K562 (cell line): ENCODE data around the gene RTL1. TPM values are rescaled to one million over a fixed set of nuclear protein-coding genes. Genes with fewer than 3 reads are reported as not detected.

Experiments used
- ATAC-seq: fragments of 200-7000 bp; cut with Tn5 transposase; 3 replicates; pipeline ENCODE4 v1.9.1; 2020; ENCODE audit warnings: moderate library complexity
- BruUV-seq: library from RNA; stranded (reverse); fragments of 400-500 nt; replicated peaks from 2 replicates; lab custom pipeline; 2021; lab: Mats Ljungman, UMichigan
- CTCF ChIA-PET: fragments of 300-600 bp; formaldehyde crosslinking; extraction: SDS; loops from one replicate; lab custom pipeline; 2021; ENCODE audit warnings: low intra/inter-chr PET ratio; lab: Yijun Ruan, JAX
- POLR2A ChIA-PET: fragments of 300-600, 350-650 bp; sonication (Branson Sonifier 250); formaldehyde crosslinking; extraction: SDS; loops from one replicate; lab custom pipeline; 2021; ENCODE audit warnings: antibody characterized with exemption, inconsistent platforms; lab: Yijun Ruan, JAX
- DNase-seq, 4 experiments: peaks; one replicate each; pipeline versions ENCODE4 v3.0.0 to v3.0.0-alpha.2; 2011 to 2018; ENCODE audit warnings: low spot score in 3 of 4, mixed read lengths in 3 of 4; ENCODE audit errors: extremely low read depth in 1 of 4
- FAIRE-seq: peaks from 2 replicates; lab custom pipeline; 2011; peaks lifted over from hg19 to GRCh38; lab: Jason Lieb, UNC
- H2AFZ ChIP-seq: 2 replicates; pipeline ENCODE4 v1.6.0; 2011; ENCODE audit warnings: low read depth, low read length, control low read depth, inconsistent platforms
- H3K27ac ChIP-seq: fragments of 200-600 bp; 3 replicates; pipeline ENCODE4 v1.8.0; 2011; ENCODE audit warnings: low read depth, mild to moderate bottlenecking, control low read depth, inconsistent platforms, low read length, moderate library complexity, mixed read lengths; ENCODE audit errors: extremely low read depth
- H3K27me3 ChIP-seq, 2 experiments: fragments of 300-600 bp in 1 of 2; 2 replicates in 1 of 2; 3 replicates in 1 of 2; pipeline versions ENCODE4 v1.6.0 to v1.8.0; 2011; ENCODE audit warnings: inconsistent platforms in 2 of 2, low read length in 2 of 2, mild to moderate bottlenecking in 1 of 2, mixed read lengths in 1 of 2, moderate library complexity in 1 of 2; ENCODE audit not compliant: control insufficient read depth in 2 of 2, insufficient read depth in 2 of 2
- H3K36me3 ChIP-seq: fragments of 300-600 bp; 3 replicates; pipeline ENCODE4 v1.8.0; 2011; ENCODE audit warnings: mild to moderate bottlenecking, low read length, inconsistent platforms; ENCODE audit not compliant: control insufficient read depth, insufficient read depth
- H3K4me1 ChIP-seq, 2 experiments: fragments of 200-600 bp in 1 of 2; replicated peaks in 1 of 2; 2 replicates in 1 of 2; 3 replicates in 1 of 2; pipeline versions ENCODE4 v1.5.1 to v1.8.0; 2011; ENCODE audit warnings: inconsistent platforms in 2 of 2, low read length in 2 of 2, mild to moderate bottlenecking in 1 of 2, mixed read lengths in 1 of 2, moderate library complexity in 1 of 2; ENCODE audit not compliant: control insufficient read depth in 2 of 2, insufficient read depth in 2 of 2
- H3K4me2 ChIP-seq: 2 replicates; pipeline ENCODE4 v1.6.1; 2011; ENCODE audit warnings: low read length, control low read depth, inconsistent platforms, mixed read lengths; ENCODE audit not compliant: insufficient read depth
- H3K4me3 ChIP-seq: fragments of 200-600 bp; sonication (generic), shearing (Covaris generic); 2 replicates; pipeline ENCODE4 v1.5.1; 2016; ENCODE audit warnings: control low read depth, inconsistent platforms
- H3K79me2 ChIP-seq: fragments of 200-600 bp; 3 replicates; pipeline ENCODE4 v1.8.0; 2011; ENCODE audit warnings: low read length, inconsistent platforms; ENCODE audit not compliant: control insufficient read depth, insufficient read depth
- H3K9ac ChIP-seq, 2 experiments: 2 replicates each; pipeline versions ENCODE4 v1.6.0 to v1.6.1; 2011; ENCODE audit warnings: low read depth in 2 of 2, low read length in 2 of 2, control low read depth in 1 of 2, inconsistent platforms in 1 of 2, mild to moderate bottlenecking in 1 of 2, mixed read lengths in 1 of 2; ENCODE audit not compliant: insufficient read depth in 1 of 2
- H3K9me1 ChIP-seq: one replicate; pipeline ENCODE4 v1.6.0; 2011; ENCODE audit warnings: inconsistent platforms, mild to moderate bottlenecking, low read length, moderate library complexity; ENCODE audit not compliant: control insufficient read depth, insufficient read depth
- H3K9me3 ChIP-seq: replicated peaks from 2 replicates; pipeline ENCODE4 v1.5.1; 2011; ENCODE audit warnings: low read depth, low read length, inconsistent platforms; ENCODE audit not compliant: control insufficient read depth, insufficient read depth
- H4K20me1 ChIP-seq: replicated peaks from 2 replicates; pipeline ENCODE4 v1.6.1; 2011; ENCODE audit warnings: low read length, inconsistent platforms, mixed read lengths; ENCODE audit not compliant: control insufficient read depth, insufficient read depth
- ADNP ChIP-seq: fragments of 200-800 bp; sonication (Bioruptor generic); IDR thresholded peaks from 2 replicates; pipeline ENCODE4 v1.6.1; 2016; ENCODE audit warnings: missing genetic modification characterization, missing compliant biosample characterization
- CC2D1A ChIP-seq: fragments of 450-650 bp; IDR thresholded peaks from 2 replicates; pipeline ENCODE4 v1.6.1; 2017; ENCODE audit warnings: mild to moderate bottlenecking
- CEBPG ChIP-seq, 3 experiments: fragments of 200-800 bp in 1 of 3; sonication (Bioruptor generic) in 1 of 3; sonication (generic) in 1 of 3; formaldehyde crosslinking in 1 of 3; IDR thresholded peaks in 2 of 3; conservative IDR thresholded peaks in 1 of 3; 2 replicates each; pipeline versions ENCODE4 v1.6.1 to v1.8.0; 2016 to 2022; ENCODE audit warnings: missing compliant biosample characterization in 2 of 3, missing genetic modification characterization in 2 of 3, mild to moderate bottlenecking in 1 of 3, missing genetic modification reagents in 1 of 3
- ELF4 ChIP-seq: fragments of 450-650 bp; formaldehyde crosslinking; IDR thresholded peaks from 2 replicates; pipeline ENCODE4 v1.4.0; 2022; ENCODE audit warnings: missing genetic modification characterization
- FOXA1 ChIP-seq: fragments of 450-650 bp; IDR thresholded peaks from 2 replicates; pipeline ENCODE4 v1.6.1; 2016; ENCODE audit warnings: mild to moderate bottlenecking, borderline replicate concordance
- HNRNPK ChIP-seq: fragments of 200-400 bp; formaldehyde crosslinking; IDR thresholded peaks from one replicate; pipeline ENCODE4 v1.6.1; 2018; ENCODE audit warnings: mild to moderate bottlenecking, low read depth, low read length; ENCODE audit not compliant: poor library complexity, severe bottlenecking
- KHSRP ChIP-seq: fragments of 450-650 bp; IDR thresholded peaks from 2 replicates; pipeline ENCODE4 v1.6.1; 2017
- MAZ ChIP-seq, 2 experiments: fragments of 450-650 bp in 1 of 2; sonication (generic) in 1 of 2; formaldehyde crosslinking; IDR thresholded peaks in 1 of 2; conservative IDR thresholded peaks in 1 of 2; 2 replicates each; pipeline versions ENCODE4 v1.4.0 to v1.5.0; 2020; ENCODE audit warnings: mild to moderate bottlenecking in 1 of 2, missing genetic modification reagents in 1 of 2
- RAD51 ChIP-seq: fragments of 450-650 bp; IDR thresholded peaks from 2 replicates; pipeline ENCODE4 v1.7.1; 2016; ENCODE audit warnings: low read depth, mild to moderate bottlenecking, borderline replicate concordance
- SOX6 ChIP-seq: fragments of 450-650 bp; IDR thresholded peaks from 2 replicates; pipeline ENCODE4 v1.6.1; 2014; ENCODE audit warnings: mild to moderate bottlenecking
- TCF3 ChIP-seq: sonication (generic); formaldehyde crosslinking; IDR thresholded peaks from 2 replicates; pipeline ENCODE4 v1.4.0; 2020; ENCODE audit warnings: mild to moderate bottlenecking, missing genetic modification reagents
- ZNF175 ChIP-seq: fragments of 200-800 bp; sonication (Bioruptor generic); IDR thresholded peaks from 2 replicates; pipeline ENCODE4 v1.6.1; 2016; ENCODE audit warnings: low read depth, mild to moderate bottlenecking, missing genetic modification characterization, missing compliant biosample characterization
- ZNF507 ChIP-seq: conservative IDR thresholded peaks from 2 replicates; pipeline ENCODE4 v1.6.1; 2017; ENCODE audit warnings: missing genetic modification characterization, missing compliant biosample characterization
- WGBS: fragments of 100-300 bp; shearing (Covaris generic); methylation state at CpG from one replicate; pipeline ENCODE4 v1.1.6; 2016; ENCODE audit warnings: low coverage, mixed read lengths; ENCODE audit not compliant: insufficient coverage; ENCODE audit errors: missing lambda C conversion rate; 5-methylcytosine and 5-hydroxymethylcytosine counted together
- in situ Hi-C: fragments of 300-500 bp; cut with MboI; formaldehyde crosslinking; loops from 4 replicates; pipeline ENCODE4 v1.15.0; 2018; ENCODE audit warnings: inconsistent platforms, mixed read lengths
- intact Hi-C: fragments of 100-400 bp; cut with micrococcal nuclease; formaldehyde crosslinking; loops from 2 replicates; pipeline ENCODE4 v1.14.2; 2022
- polyA plus RNA-seq, 8 experiments: library from polyadenylated mRNA; depleted of rRNA in 4 of 8; stranded (reverse) in 5 of 8; unstranded in 3 of 8; fragments of >200 nt; fragmentation: Nextera tagmentation in 2 of 8; fragmentation: Illumina TruSeq in 1 of 8; extraction: Ambion mirVana in 2 of 8; extraction: Trizol in 1 of 8; gene quantifications; 2 replicates each; pipeline versions ENCODE4 v1.2.1 to v1.2.3, GENCODE V29; 2011 to 2014; ENCODE audit warnings: inconsistent platforms in 1 of 8, missing spikeins in 1 of 8
- total RNA-seq, 7 experiments: library from RNA; depleted of rRNA in 6 of 7; stranded (reverse); fragments of >200 nt in 6 of 7; fragmentation: Illumina TruSeq in 2 of 7; extraction: Trizol in 2 of 7; gene quantifications; 2 replicates each; pipeline versions ENCODE4 v1.2.1 to v1.2.3, GENCODE V29; 2011 to 2021; ENCODE audit warnings: low replicate concordance in 1 of 7
- TF ChIP-seq, protein P1 (sequence below): fragments of 450-650 bp; IDR thresholded peaks from 2 replicates; pipeline ENCODE4 v1.6.1; 2014; ENCODE audit warnings: low read depth, mild to moderate bottlenecking, moderate library complexity, borderline replicate concordance
- TF ChIP-seq, protein P2 (sequence below): sonication (generic); formaldehyde crosslinking; IDR thresholded peaks from 2 replicates; pipeline ENCODE4 v1.8.0; 2022; ENCODE audit warnings: missing genetic modification reagents, mild to moderate bottlenecking, moderate library complexity, borderline replicate concordance
- TF ChIP-seq, protein P3 (sequence below), 2 experiments: fragments of 450-650 bp in 1 of 2; sonication (generic) in 1 of 2; formaldehyde crosslinking in 1 of 2; IDR thresholded peaks in 1 of 2; conservative IDR thresholded peaks in 1 of 2; 2 replicates each; pipeline versions ENCODE4 v1.6.1 to v1.8.1; 2016 to 2023; ENCODE audit warnings: mild to moderate bottlenecking in 2 of 2, moderate library complexity in 2 of 2, inconsistent platforms in 1 of 2, missing genetic modification reagents in 1 of 2

RTL1 gene
- total and polyA plus RNA-seq, 9 of the 15 experiments (the other 6 are each of a cell fraction or from before 2014, with no cell fraction given) = not detected

DNA sequence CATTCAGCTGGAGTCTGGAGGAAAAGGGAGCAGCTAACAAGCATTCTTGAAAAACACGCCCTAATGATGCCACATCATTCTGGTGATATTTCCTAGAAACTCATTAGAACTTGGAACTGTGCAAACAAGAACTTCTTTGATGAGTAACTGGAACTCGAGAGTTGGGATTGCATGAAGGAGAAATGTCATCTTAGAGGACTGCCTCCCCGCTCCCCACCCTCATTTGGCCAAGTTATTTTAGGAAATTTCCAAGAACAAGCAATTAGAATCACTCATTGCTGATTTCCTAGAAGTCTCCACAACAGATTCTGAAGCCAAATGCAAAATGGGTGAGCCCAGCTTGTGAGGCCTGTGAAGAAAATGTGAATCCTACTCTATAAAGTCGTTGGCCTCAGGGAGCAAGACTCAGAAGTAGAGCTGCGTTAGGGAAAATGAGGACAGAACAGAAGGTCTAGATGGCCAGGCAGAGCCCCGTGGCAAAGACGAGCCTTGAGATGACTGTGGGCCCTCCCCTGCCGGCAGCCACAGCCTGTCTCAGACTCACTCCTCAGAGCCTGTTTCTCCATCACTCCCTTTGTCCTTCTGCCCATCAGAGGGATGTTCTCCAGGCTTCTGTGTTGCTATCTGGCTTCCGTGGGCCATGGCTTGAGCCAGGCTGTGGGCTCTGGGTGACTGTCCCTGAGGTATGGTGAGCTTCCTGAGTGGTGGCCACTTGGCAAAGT is 38.4 kb downstream of the RTL1 start:
- WGBS = 4% methylated on average over 8 of the region's 9 CpGs
- Histone ChIP-seq H3K4me2 (peak overlapping the region; percentile 20; the same call in 1 of the 2 replicates), H2AFZ (peak overlapping the region; percentile 61; the same call in 1 of the 2 replicates), H3K9me1 (no peaks in the 10 kb centered on the region), H3K27me3 (no peaks in the 10 kb centered on the region), H3K9ac (0 out of 4 replicates have a peak overlapping the region, but pooled peaks of 1 of the 2 experiments have one; percentile 9), H3K36me3 (no peaks in the 10 kb centered on the region), H3K4me3 (no peak overlapping the region), H3K27ac (peak overlapping the region; percentile 57; the same call in 2 of the 3 replicates), H3K9me3 (no peaks in the 10 kb centered on the region), H3K4me1 (peaks cover 28 to 40% of the 10 kb centered on the region in 2 experiments), H3K79me2 (no peaks in the 10 kb centered on the region), H4K20me1 (no peaks in the 10 kb centered on the region)
- ChIA-PET POLR2A (interaction anchor here (0.7 to 1.8 kb wide), 2 partner anchors 10 to 13 kb away, joined by 4 read pairs; no protein-coding TSS in a partner anchor), CTCF (no interaction called here)
- in situ Hi-C loops (no loop called here), intact Hi-C loops (no loop called here)
- ATAC-seq (peak; percentile 71), FAIRE-seq (peak; percentile 61), DNase-seq (peak in 2 of 4 experiments; percentile 34 to 45)
- BruUV-seq = no TSS peak
- 0 out of 2 replicates have a peak, but pooled peaks have one; percentile 24 for TF ChIP-seq FOXA1
- TF ChIP-seq ZNF175 = no peak
- peak; percentile 51 for TF ChIP-seq TCF3
- no peak for TF ChIP-seq ELF4
- TF ChIP-seq ADNP (tag) = no peak
- TF ChIP-seq SOX6 = peak; percentile 29; the same call in 1 of the 2 replicates
- no peak for TF ChIP-seq ZNF507 (tag)
- peak in 1 of 2 experiments; percentile 41; a peak in 1 of 4 replicates for TF ChIP-seq MAZ (CRISPR knock-in tag; conservative IDR thresholded peaks at IDR 0.05 in 1 of 2, IDR thresholded peaks at IDR 0.05 in 1 of 2)
- TF ChIP-seq HNRNPK = no peak
- TF ChIP-seq, protein P1, sequence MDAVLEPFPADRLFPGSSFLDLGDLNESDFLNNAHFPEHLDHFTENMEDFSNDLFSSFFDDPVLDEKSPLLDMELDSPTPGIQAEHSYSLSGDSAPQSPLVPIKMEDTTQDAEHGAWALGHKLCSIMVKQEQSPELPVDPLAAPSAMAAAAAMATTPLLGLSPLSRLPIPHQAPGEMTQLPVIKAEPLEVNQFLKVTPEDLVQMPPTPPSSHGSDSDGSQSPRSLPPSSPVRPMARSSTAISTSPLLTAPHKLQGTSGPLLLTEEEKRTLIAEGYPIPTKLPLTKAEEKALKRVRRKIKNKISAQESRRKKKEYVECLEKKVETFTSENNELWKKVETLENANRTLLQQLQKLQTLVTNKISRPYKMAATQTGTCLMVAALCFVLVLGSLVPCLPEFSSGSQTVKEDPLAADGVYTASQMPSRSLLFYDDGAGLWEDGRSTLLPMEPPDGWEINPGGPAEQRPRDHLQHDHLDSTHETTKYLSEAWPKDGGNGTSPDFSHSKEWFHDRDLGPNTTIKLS = peak; percentile 56; the same call in 1 of the 2 replicates
- TF ChIP-seq, protein P2, sequence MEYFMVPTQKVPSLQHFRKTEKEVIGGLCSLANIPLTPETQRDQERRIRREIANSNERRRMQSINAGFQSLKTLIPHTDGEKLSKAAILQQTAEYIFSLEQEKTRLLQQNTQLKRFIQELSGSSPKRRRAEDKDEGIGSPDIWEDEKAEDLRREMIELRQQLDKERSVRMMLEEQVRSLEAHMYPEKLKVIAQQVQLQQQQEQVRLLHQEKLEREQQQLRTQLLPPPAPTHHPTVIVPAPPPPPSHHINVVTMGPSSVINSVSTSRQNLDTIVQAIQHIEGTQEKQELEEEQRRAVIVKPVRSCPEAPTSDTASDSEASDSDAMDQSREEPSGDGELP = 0 out of 2 replicates have a peak, but pooled peaks have one; percentile 15
- no peak for TF ChIP-seq CEBPG (CRISPR knock-in tag; IDR thresholded peaks at IDR 0.05)
- peak in 1 of 2 experiments; percentile 66; a peak in 2 of 4 replicates for TF ChIP-seq CEBPG (tag; conservative IDR thresholded peaks at IDR 0.05 in 1 of 2, IDR thresholded peaks at IDR 0.05 in 1 of 2)
- TF ChIP-seq RAD51 = no peak
- TF ChIP-seq KHSRP = no peak
- 0 out of 2 replicates have a peak, but pooled peaks have one; percentile 37 for TF ChIP-seq CC2D1A
- TF ChIP-seq, protein P3, sequence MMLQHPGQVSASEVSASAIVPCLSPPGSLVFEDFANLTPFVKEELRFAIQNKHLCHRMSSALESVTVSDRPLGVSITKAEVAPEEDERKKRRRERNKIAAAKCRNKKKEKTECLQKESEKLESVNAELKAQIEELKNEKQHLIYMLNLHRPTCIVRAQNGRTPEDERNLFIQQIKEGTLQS (IDR thresholded peaks at IDR 0.05) = peak; percentile 40; the same call in 1 of the 2 replicates
- TF ChIP-seq, protein P3 (CRISPR knock-in tag; conservative IDR thresholded peaks at IDR 0.05) = no peak
